K562 (cell line): ENCODE measurements around the gene GCK. TPM values are rescaled to one million over a fixed set of nuclear protein-coding genes. Genes with fewer than 3 reads are reported as not detected.

Experiments
- ATAC-seq: fragments of 200-7000 bp; cut with Tn5 transposase; 3 replicates; pipeline ENCODE4 v1.9.1; 2020; ENCODE audit warnings: moderate library complexity
- BruUV-seq: library from RNA; stranded (reverse); fragments of 400-500 nt; replicated peaks from 2 replicates; lab custom pipeline; 2021; lab: Mats Ljungman, UMichigan
- CTCF ChIA-PET: fragments of 300-600 bp; formaldehyde crosslinking; extraction: SDS; loops from one replicate; lab custom pipeline; 2021; ENCODE audit warnings: low intra/inter-chr PET ratio; lab: Yijun Ruan, JAX
- POLR2A ChIA-PET: fragments of 300-600, 350-650 bp; sonication (Branson Sonifier 250); formaldehyde crosslinking; extraction: SDS; loops from one replicate; lab custom pipeline; 2021; ENCODE audit warnings: antibody characterized with exemption, inconsistent platforms; lab: Yijun Ruan, JAX
- DNase-seq, 4 experiments: peaks; one replicate each; pipeline versions ENCODE4 v3.0.0 to v3.0.0-alpha.2; 2011 to 2018; ENCODE audit warnings: low spot score in 3 of 4, mixed read lengths in 3 of 4; ENCODE audit errors: extremely low read depth in 1 of 4
- FAIRE-seq: peaks from 2 replicates; lab custom pipeline; 2011; peaks lifted over from hg19 to GRCh38; lab: Jason Lieb, UNC
- H2AFZ ChIP-seq: 2 replicates; pipeline ENCODE4 v1.6.0; 2011; ENCODE audit warnings: low read depth, low read length, control low read depth, inconsistent platforms
- H3K27ac ChIP-seq: fragments of 200-600 bp; 3 replicates; pipeline ENCODE4 v1.8.0; 2011; ENCODE audit warnings: low read depth, mild to moderate bottlenecking, control low read depth, inconsistent platforms, low read length, moderate library complexity, mixed read lengths; ENCODE audit errors: extremely low read depth
- H3K27me3 ChIP-seq, 2 experiments: fragments of 300-600 bp in 1 of 2; 2 replicates in 1 of 2; 3 replicates in 1 of 2; pipeline versions ENCODE4 v1.6.0 to v1.8.0; 2011; ENCODE audit warnings: inconsistent platforms in 2 of 2, low read length in 2 of 2, mild to moderate bottlenecking in 1 of 2, mixed read lengths in 1 of 2, moderate library complexity in 1 of 2; ENCODE audit not compliant: control insufficient read depth in 2 of 2, insufficient read depth in 2 of 2
- H3K36me3 ChIP-seq: fragments of 300-600 bp; 3 replicates; pipeline ENCODE4 v1.8.0; 2011; ENCODE audit warnings: mild to moderate bottlenecking, low read length, inconsistent platforms; ENCODE audit not compliant: control insufficient read depth, insufficient read depth
- H3K4me1 ChIP-seq, 2 experiments: fragments of 200-600 bp in 1 of 2; replicated peaks in 1 of 2; 2 replicates in 1 of 2; 3 replicates in 1 of 2; pipeline versions ENCODE4 v1.5.1 to v1.8.0; 2011; ENCODE audit warnings: inconsistent platforms in 2 of 2, low read length in 2 of 2, mild to moderate bottlenecking in 1 of 2, mixed read lengths in 1 of 2, moderate library complexity in 1 of 2; ENCODE audit not compliant: control insufficient read depth in 2 of 2, insufficient read depth in 2 of 2
- H3K4me2 ChIP-seq: 2 replicates; pipeline ENCODE4 v1.6.1; 2011; ENCODE audit warnings: low read length, control low read depth, inconsistent platforms, mixed read lengths; ENCODE audit not compliant: insufficient read depth
- H3K4me3 ChIP-seq: fragments of 200-600 bp; sonication (generic), shearing (Covaris generic); 2 replicates; pipeline ENCODE4 v1.5.1; 2016; ENCODE audit warnings: control low read depth, inconsistent platforms
- H3K79me2 ChIP-seq: fragments of 200-600 bp; 3 replicates; pipeline ENCODE4 v1.8.0; 2011; ENCODE audit warnings: low read length, inconsistent platforms; ENCODE audit not compliant: control insufficient read depth, insufficient read depth
- H3K9ac ChIP-seq, 2 experiments: 2 replicates each; pipeline versions ENCODE4 v1.6.0 to v1.6.1; 2011; ENCODE audit warnings: low read depth in 2 of 2, low read length in 2 of 2, control low read depth in 1 of 2, inconsistent platforms in 1 of 2, mild to moderate bottlenecking in 1 of 2, mixed read lengths in 1 of 2; ENCODE audit not compliant: insufficient read depth in 1 of 2
- H3K9me1 ChIP-seq: one replicate; pipeline ENCODE4 v1.6.0; 2011; ENCODE audit warnings: inconsistent platforms, mild to moderate bottlenecking, low read length, moderate library complexity; ENCODE audit not compliant: control insufficient read depth, insufficient read depth
- H3K9me3 ChIP-seq: replicated peaks from 2 replicates; pipeline ENCODE4 v1.5.1; 2011; ENCODE audit warnings: low read depth, low read length, inconsistent platforms; ENCODE audit not compliant: control insufficient read depth, insufficient read depth
- H4K20me1 ChIP-seq: replicated peaks from 2 replicates; pipeline ENCODE4 v1.6.1; 2011; ENCODE audit warnings: low read length, inconsistent platforms, mixed read lengths; ENCODE audit not compliant: control insufficient read depth, insufficient read depth
- BMI1 ChIP-seq: fragments of 150-350 bp; IDR thresholded peaks from 2 replicates; pipeline ENCODE4 v1.6.1; 2014; ENCODE audit warnings: low read length
- CHCHD3 ChIP-seq: fragments of 250-450 bp; sonication (Bioruptor Pico); IDR thresholded peaks from 2 replicates; pipeline ENCODE4 v2.1.2; 2022; ENCODE audit warnings: mild to moderate bottlenecking
- DACH1 ChIP-seq: fragments of 450-650 bp; IDR thresholded peaks from 2 replicates; pipeline ENCODE4 v1.6.1; 2018; ENCODE audit not compliant: partially characterized antibody
- DIDO1 ChIP-seq: fragments of 450-650 bp; IDR thresholded peaks from 2 replicates; pipeline ENCODE4 v1.6.1; 2016; ENCODE audit warnings: low read depth, missing biosample characterization, missing genetic modification characterization
- KLF16 ChIP-seq: IDR thresholded peaks from 2 replicates; pipeline ENCODE4 v1.6.1; 2016; ENCODE audit warnings: antibody characterized with exemption
- MTF1 ChIP-seq: fragments of 250-450 bp; sonication (Bioruptor Pico); IDR thresholded peaks from 2 replicates; pipeline ENCODE4 v1.9.0; 2021; ENCODE audit warnings: moderate library complexity, mild to moderate bottlenecking, inconsistent platforms, borderline replicate concordance
- NFATC3 ChIP-seq: fragments of 450-650 bp; IDR thresholded peaks from 2 replicates; pipeline ENCODE4 v1.6.1; 2017; ENCODE audit warnings: mild to moderate bottlenecking
- NFXL1 ChIP-seq: fragments of 450-650 bp; formaldehyde crosslinking; IDR thresholded peaks from 2 replicates; pipeline ENCODE4 v1.4.0; 2021; ENCODE audit warnings: mild to moderate bottlenecking
- NR2C2 ChIP-seq, 2 experiments: fragments of 200-800 bp in 1 of 2; sonication (Bioruptor generic) in 1 of 2; sonication (generic) in 1 of 2; formaldehyde crosslinking in 1 of 2; IDR thresholded peaks; 2 replicates each; pipeline versions ENCODE4 v1.6.1 to v1.8.0; 2016 to 2022; ENCODE audit warnings: mild to moderate bottlenecking in 1 of 2, missing compliant biosample characterization in 1 of 2, missing genetic modification characterization in 1 of 2, missing genetic modification reagents in 1 of 2
- OTX1 ChIP-seq: fragments of 450-650 bp; formaldehyde crosslinking; IDR thresholded peaks from 2 replicates; pipeline ENCODE4 v1.4.0; 2022; ENCODE audit warnings: mild to moderate bottlenecking
- PHF8 ChIP-seq: fragments of 200-600 bp; sonication (generic); IDR thresholded peaks from 2 replicates; pipeline ENCODE4 v1.6.1; 2012; ENCODE audit warnings: mixed run types, mild to moderate bottlenecking, inconsistent platforms, low read length, moderate library complexity, borderline replicate concordance
- SMARCB1 ChIP-seq: IDR thresholded peaks from 2 replicates; pipeline ENCODE4 v1.6.1; 2011; ENCODE audit warnings: improper control_type of control experiment, low read depth; ENCODE audit not compliant: insufficient read length
- SMARCC2 ChIP-seq: fragments of 450-650 bp; IDR thresholded peaks from 2 replicates; pipeline ENCODE4 v1.6.1; 2017; ENCODE audit warnings: antibody characterized with exemption, moderate library complexity, mild to moderate bottlenecking, low read depth
- SRSF7 ChIP-seq: fragments of 200-400 bp; formaldehyde crosslinking; optimal IDR thresholded peaks from 2 replicates; pipeline ENCODE3; 2017; ENCODE audit warnings: mild to moderate bottlenecking, low read depth, low read length
- WHSC1 ChIP-seq: IDR thresholded peaks from one replicate; pipeline ENCODE4 v1.6.1; 2012; ENCODE audit warnings: low read length, control low read depth, inconsistent platforms
- ZNF133 ChIP-seq: fragments of 250-450 bp; sonication (Bioruptor Pico); IDR thresholded peaks from 2 replicates; pipeline ENCODE4 v1.4.0; 2020; ENCODE audit warnings: mild to moderate bottlenecking
- ZNF232 ChIP-seq: sonication (generic); formaldehyde crosslinking; IDR thresholded peaks from 2 replicates; pipeline ENCODE4 v1.8.0; 2022; ENCODE audit warnings: mild to moderate bottlenecking, missing genetic modification reagents
- ZNF384 ChIP-seq: IDR thresholded peaks from 2 replicates; pipeline ENCODE4 v1.6.1; 2012; ENCODE audit warnings: low read depth, low read length, improper control_type of control experiment
- ZNF436 ChIP-seq: fragments of 250-450, 450-650 bp; sonication (Bioruptor Pico); formaldehyde crosslinking; IDR thresholded peaks from 2 replicates; pipeline ENCODE4 v1.7.0; 2020; ENCODE audit warnings: mild to moderate bottlenecking
- ZNF830 ChIP-seq: fragments of 250-450 bp; sonication (Bioruptor Pico); IDR thresholded peaks from 2 replicates; pipeline ENCODE4 v1.5.0; 2021; ENCODE audit warnings: mild to moderate bottlenecking
- WGBS: fragments of 100-300 bp; shearing (Covaris generic); methylation state at CpG from one replicate; pipeline ENCODE4 v1.1.6; 2016; ENCODE audit warnings: low coverage, mixed read lengths; ENCODE audit not compliant: insufficient coverage; ENCODE audit errors: missing lambda C conversion rate; 5-methylcytosine and 5-hydroxymethylcytosine counted together
- in situ Hi-C: fragments of 300-500 bp; cut with MboI; formaldehyde crosslinking; loops from 4 replicates; pipeline ENCODE4 v1.15.0; 2018; ENCODE audit warnings: inconsistent platforms, mixed read lengths
- intact Hi-C: fragments of 100-400 bp; cut with micrococcal nuclease; formaldehyde crosslinking; loops from 2 replicates; pipeline ENCODE4 v1.14.2; 2022
- polyA plus RNA-seq, 8 experiments: library from polyadenylated mRNA; depleted of rRNA in 4 of 8; stranded (reverse) in 5 of 8; unstranded in 3 of 8; fragments of >200 nt; fragmentation: Nextera tagmentation in 2 of 8; fragmentation: Illumina TruSeq in 1 of 8; extraction: Ambion mirVana in 2 of 8; extraction: Trizol in 1 of 8; gene quantifications; 2 replicates each; pipeline versions ENCODE4 v1.2.1 to v1.2.3, GENCODE V29; 2011 to 2014; ENCODE audit warnings: inconsistent platforms in 1 of 8, missing spikeins in 1 of 8
- total RNA-seq, 7 experiments: library from RNA; depleted of rRNA in 6 of 7; stranded (reverse); fragments of >200 nt in 6 of 7; fragmentation: Illumina TruSeq in 2 of 7; extraction: Trizol in 2 of 7; gene quantifications; 2 replicates each; pipeline versions ENCODE4 v1.2.1 to v1.2.3, GENCODE V29; 2011 to 2021; ENCODE audit warnings: low replicate concordance in 1 of 7
- TF ChIP-seq, protein P1 (sequence below): fragments of 250-450 bp; sonication (Bioruptor Pico); IDR thresholded peaks from 2 replicates; pipeline ENCODE4 v1.4.0; 2020; ENCODE audit warnings: borderline replicate concordance

Gene GCK
- total and polyA plus RNA-seq, 9 of the 15 experiments (the other 6 are each of a cell fraction or from before 2014, with no cell fraction given): 0.11 to 0.55 (median 0.16) TPM; not detected in 3

DNA sequence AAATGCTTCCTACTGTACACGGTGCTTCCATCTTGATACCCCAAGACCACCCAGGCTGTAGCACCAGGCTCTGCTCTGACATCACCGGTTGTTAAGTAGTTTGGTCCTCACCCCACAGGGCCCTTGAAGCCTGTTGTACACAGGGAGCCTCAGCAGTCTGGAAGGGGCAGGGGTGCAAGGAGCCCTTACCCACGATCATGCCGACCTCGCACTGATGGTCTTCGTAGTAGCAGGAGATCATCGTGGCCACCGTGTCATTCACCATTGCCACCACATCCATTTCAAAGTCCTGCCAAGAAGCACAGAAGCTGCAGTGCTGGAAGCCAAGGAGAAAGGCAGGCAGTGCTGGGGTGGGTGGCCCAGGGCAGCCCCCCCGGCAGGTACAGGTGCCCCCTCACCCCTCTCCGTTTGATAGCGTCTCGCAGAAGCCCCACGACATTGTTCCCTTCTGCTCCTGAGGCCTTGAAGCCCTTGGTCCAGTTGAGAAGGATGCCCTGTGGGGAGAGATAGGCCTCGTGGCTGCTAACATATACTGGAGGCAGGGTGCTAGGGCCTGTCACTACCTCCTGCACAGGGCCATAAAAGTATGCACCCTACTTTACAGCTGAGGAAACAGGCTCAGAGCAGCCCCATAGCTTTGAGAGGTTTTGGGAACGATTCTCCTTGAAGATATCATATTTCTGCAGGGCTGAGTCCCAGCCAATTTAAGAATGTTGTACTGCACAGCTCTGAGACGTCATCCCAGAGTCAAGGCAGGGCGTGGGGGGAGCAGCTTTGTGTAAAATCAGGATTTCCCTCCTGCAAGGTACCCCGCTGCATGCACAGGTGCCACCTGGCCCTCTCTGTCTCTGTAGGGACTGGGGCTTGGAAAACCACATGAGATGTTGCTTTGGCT lies 39.4 kb downstream of the GCK start (continued):
- TF ChIP-seq, protein P1, sequence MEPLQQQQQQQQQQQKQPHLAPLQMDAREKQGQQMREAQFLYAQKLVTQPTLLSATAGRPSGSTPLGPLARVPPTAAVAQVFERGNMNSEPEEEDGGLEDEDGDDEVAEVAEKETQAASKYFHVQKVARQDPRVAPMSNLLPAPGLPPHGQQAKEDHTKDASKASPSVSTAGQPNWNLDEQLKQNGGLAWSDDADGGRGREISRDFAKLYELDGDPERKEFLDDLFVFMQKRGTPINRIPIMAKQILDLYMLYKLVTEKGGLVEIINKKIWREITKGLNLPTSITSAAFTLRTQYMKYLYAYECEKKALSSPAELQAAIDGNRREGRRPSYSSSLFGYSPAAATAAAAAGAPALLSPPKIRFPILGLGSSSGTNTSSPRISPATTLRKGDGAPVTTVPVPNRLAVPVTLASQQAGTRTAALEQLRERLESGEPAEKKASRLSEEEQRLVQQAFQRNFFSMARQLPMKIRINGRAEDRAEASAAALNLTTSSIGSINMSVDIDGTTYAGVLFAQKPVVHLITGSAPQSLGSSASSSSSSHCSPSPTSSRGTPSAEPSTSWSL: no peak

DNA sequence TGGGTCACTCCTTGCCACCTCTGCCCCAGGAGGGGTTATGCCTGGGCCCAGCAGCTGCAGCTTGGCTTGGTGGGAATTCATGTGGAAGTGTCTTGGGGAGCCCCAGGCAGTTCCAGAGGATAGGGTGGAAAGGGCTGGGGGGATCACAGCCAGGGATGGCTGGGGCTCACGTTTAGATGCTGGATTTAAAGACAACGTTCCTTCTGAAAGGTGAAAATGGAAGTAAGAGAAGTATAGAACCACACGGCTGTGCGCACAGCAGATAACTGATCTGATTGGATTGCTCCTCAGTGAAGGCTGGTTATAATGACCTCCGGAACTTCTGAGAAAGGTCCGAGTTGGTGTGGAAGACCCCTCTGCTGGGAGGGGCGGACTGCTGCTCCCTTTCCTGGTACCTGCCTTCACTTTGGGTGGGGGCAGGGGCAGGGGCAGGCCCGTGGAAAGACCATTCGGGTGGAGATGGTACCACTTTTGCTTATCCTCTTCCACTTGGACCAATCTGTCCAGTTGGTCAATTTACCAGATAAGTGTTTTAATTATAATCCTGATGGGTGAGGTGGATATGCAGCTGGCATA lies 40.2 kb downstream of the GCK start:
- no peaks in the 10 kb centered on the region for H3K36me3 ChIP-seq
- 42% methylated on average over 9 of the region's 9 CpGs for WGBS
- BruUV-seq: no TSS peak
- FAIRE-seq (no peak), ATAC-seq (no peak), DNase-seq (no peak)
- no peak overlapping the region for H2AFZ ChIP-seq
- TF ChIP-seq NFXL1 (CRISPR knock-in tag) (no peak), PHF8 (no peak), KLF16 (no peak), DIDO1 (tag) (no peak), NR2C2 (CRISPR knock-in tag; IDR thresholded peaks at IDR 0.05) (no peak), NR2C2 (tag; IDR thresholded peaks at IDR 0.05) (no peak), WHSC1 (no peak), ZNF232 (no peak), NFATC3 (no peak), MTF1 (CRISPR knock-in tag) (no peak), OTX1 (no peak), SRSF7 (no peak), ZNF133 (CRISPR knock-in tag) (no peak), SMARCC2 (no peak), CHCHD3 (no peak), BMI1 (no peak), ZNF436 (CRISPR knock-in tag) (no peak), SMARCB1 (no peak), ZNF830 (CRISPR knock-in tag) (no peak), ZNF384 (no peak), DACH1 (no peak)
- peaks cover 21 to 71% of the 10 kb centered on the region in 2 experiments for H3K4me1 ChIP-seq
- H4K20me1 ChIP-seq: no peaks in the 10 kb centered on the region
- ChIA-PET CTCF (no interaction called here), POLR2A (interaction anchor here (0.8 to 2.1 kb wide), 2 partner anchors 8 to 15 kb away, joined by 3 to 9 read pairs; no protein-coding TSS in a partner anchor)
- no peak overlapping the region for H3K9ac ChIP-seq
- H3K4me2 ChIP-seq: no peak overlapping the region
- H3K4me3 ChIP-seq: no peak overlapping the region
- H3K9me3 ChIP-seq: no peaks in the 10 kb centered on the region
- in situ Hi-C loops: no loop called here
- no peaks in the 10 kb centered on the region for H3K9me1 ChIP-seq
- no peaks in the 10 kb centered on the region for H3K27me3 ChIP-seq
- no peaks in the 10 kb centered on the region for H3K79me2 ChIP-seq
- intact Hi-C loops: loop anchor here (5.0 kb wide), 1 partner anchor 48 kb away; no protein-coding TSS in a partner anchor
- H3K27ac ChIP-seq: no peak overlapping the region
